GM12878 (cell line): ENCODE results near the gene MAP3K5. TPM values are rescaled to one million over a fixed set of nuclear protein-coding genes. Genes with fewer than 3 reads are reported as not detected.

Experiments
- ATAC-seq: fragments of 200-7000 bp; cut with Tn5 transposase; 3 replicates; pipeline ENCODE4 v1.9.1; 2020; ENCODE audit warnings: mild to moderate bottlenecking, moderate library complexity
- BruUV-seq: library from RNA; stranded (reverse); fragments of 400-500 nt; replicated peaks from 2 replicates; lab custom pipeline; 2021; lab: Mats Ljungman, UMichigan
- CTCF ChIA-PET: fragments of 300-600 bp; sonication (Branson Sonifier 250); formaldehyde crosslinking; extraction: SDS; loops from one replicate; lab custom pipeline; 2021; ENCODE audit warnings: inconsistent platforms; lab: Yijun Ruan, JAX
- POLR2A ChIA-PET: fragments of 350-600 bp; formaldehyde crosslinking; extraction: SDS; loops from one replicate; lab custom pipeline; 2021; ENCODE audit warnings: inconsistent platforms; lab: Charles Lee
- RAD21 ChIA-PET: fragments of 300-600 bp; sonication (Branson Sonifier 250); formaldehyde crosslinking; loops from one replicate; lab custom pipeline; 2023; ENCODE audit warnings: antibody characterized with exemption; ENCODE audit not compliant: unreplicated experiment; lab: Charles Lee
- SMC1A ChIA-PET: fragments of 300-600 bp; sonication (Branson Sonifier 250); formaldehyde crosslinking; loops from one replicate; lab custom pipeline; 2023; ENCODE audit not compliant: unreplicated experiment, uncharacterized antibody; lab: Charles Lee
- DNase-seq: peaks from one replicate; pipeline ENCODE4 v3.0.0-alpha.2; 2011; ENCODE audit warnings: low read depth, low spot score
- FAIRE-seq: peaks from 3 replicates; lab custom pipeline; 2011; peaks lifted over from hg19 to GRCh38; lab: Jason Lieb, UNC
- H2AFZ ChIP-seq: 2 replicates; pipeline ENCODE4 v1.6.0; 2011; ENCODE audit warnings: low read depth, low read length, control low read depth; ENCODE audit not compliant: control insufficient read depth
- H3K27ac ChIP-seq: 2 replicates; pipeline ENCODE4 v1.5.1; 2011; ENCODE audit warnings: control low read depth; ENCODE audit not compliant: control insufficient read depth, insufficient read depth
- H3K27me3 ChIP-seq, 2 experiments: replicated peaks in 1 of 2; 2 replicates each; pipeline versions ENCODE4 v1.6.0 to v1.6.1; 2011; ENCODE audit warnings: low read length in 1 of 2; ENCODE audit not compliant: control insufficient read depth in 2 of 2, insufficient read depth in 2 of 2
- H3K36me3 ChIP-seq, 2 experiments: 2 replicates each; pipeline ENCODE4 v1.5.1; 2011; ENCODE audit warnings: low read length in 1 of 2; ENCODE audit not compliant: control insufficient read depth in 2 of 2, insufficient read depth in 2 of 2
- H3K4me1 ChIP-seq: 2 replicates; pipeline ENCODE4 v1.6.1; 2011; ENCODE audit warnings: mild to moderate bottlenecking, low read length, moderate library complexity, mixed read lengths; ENCODE audit not compliant: control insufficient read depth, insufficient read depth
- H3K4me2 ChIP-seq: 2 replicates; pipeline ENCODE4 v1.6.0; 2011; ENCODE audit warnings: control low read depth; ENCODE audit not compliant: control insufficient read depth, insufficient read depth
- H3K4me3 ChIP-seq: fragments of 200-600 bp; sonication (generic); 2 replicates; pipeline ENCODE4 v1.5.1; 2016
- H3K79me2 ChIP-seq: 2 replicates; pipeline ENCODE4 v1.6.0; 2011; ENCODE audit warnings: low read length; ENCODE audit not compliant: control insufficient read depth, insufficient read depth
- H3K9ac ChIP-seq: 2 replicates; pipeline ENCODE4 v1.8.0; 2011; ENCODE audit warnings: low read length, control low read depth, mixed read lengths; ENCODE audit not compliant: control insufficient read depth, insufficient read depth
- H3K9me3 ChIP-seq: replicated peaks from 3 replicates; pipeline ENCODE4 v1.5.1; 2011; ENCODE audit warnings: mild to moderate bottlenecking, low read length; ENCODE audit not compliant: control insufficient read depth, insufficient read depth
- H4K20me1 ChIP-seq: 2 replicates; pipeline ENCODE4 v1.6.0; 2011; ENCODE audit not compliant: control insufficient read depth, insufficient read depth
- ATF3 ChIP-seq: IDR thresholded peaks from 2 replicates; pipeline ENCODE4 v1.6.1; 2011; ENCODE audit warnings: low read depth, mild to moderate bottlenecking, low read length, moderate library complexity, borderline replicate concordance; ENCODE audit errors: extremely low read depth
- CEBPZ ChIP-seq: fragments of 150-350 bp; IDR thresholded peaks from 2 replicates; pipeline ENCODE4 v1.6.1; 2016; ENCODE audit warnings: low read depth, low read length
- CTCF ChIP-seq, 3 experiments: IDR thresholded peaks in 2 of 3; conservative IDR thresholded peaks in 1 of 3; 2 replicates each; pipeline ENCODE4 v1.5.1; 2011; ENCODE audit warnings: low read depth in 3 of 3, low read length in 3 of 3, mild to moderate bottlenecking in 3 of 3, control low read depth in 2 of 3, moderate library complexity in 2 of 3, inconsistent platforms in 1 of 3, mixed read lengths in 1 of 3; ENCODE audit not compliant: control insufficient read depth in 2 of 3, insufficient read depth in 1 of 3; ENCODE audit errors: extremely low read depth in 1 of 3
- FOXM1 ChIP-seq: IDR thresholded peaks from 2 replicates; pipeline ENCODE4 v1.6.1; 2012; ENCODE audit warnings: low read depth, mild to moderate bottlenecking, inconsistent platforms, low read length, moderate library complexity
- IRF4 ChIP-seq: IDR thresholded peaks from 2 replicates; pipeline ENCODE4 v1.6.1; 2011; ENCODE audit warnings: low read depth, low read length
- KLF5 ChIP-seq: fragments of 450-650 bp; IDR thresholded peaks from 2 replicates; pipeline ENCODE4 v1.6.1; 2014; ENCODE audit warnings: mild to moderate bottlenecking; ENCODE audit not compliant: partially characterized antibody
- MAX ChIP-seq: IDR thresholded peaks from 2 replicates; pipeline ENCODE4 v1.6.1; 2012; ENCODE audit warnings: low read depth, low read length, improper control_type of control experiment
- NR2C2 ChIP-seq: IDR thresholded peaks from 2 replicates; pipeline ENCODE4 v1.6.1; 2011; ENCODE audit warnings: borderline replicate concordance, low read depth; ENCODE audit not compliant: control insufficient read depth, insufficient read length
- NR2F1 ChIP-seq: fragments of 450-650 bp; conservative IDR thresholded peaks from 2 replicates; pipeline ENCODE4 v1.6.1; 2017; ENCODE audit warnings: mild to moderate bottlenecking
- NRF1 ChIP-seq: conservative IDR thresholded peaks from 2 replicates; pipeline ENCODE4 v1.6.1; 2011; ENCODE audit warnings: mild to moderate bottlenecking, low read depth, low read length, improper control_type of control experiment
- POLR2AphosphoS2 ChIP-seq: IDR thresholded peaks from 2 replicates; pipeline ENCODE4 v1.6.1; 2011; ENCODE audit warnings: low read depth, mild to moderate bottlenecking, low read length, improper control_type of control experiment, moderate library complexity
- RCOR1 ChIP-seq: conservative IDR thresholded peaks from 2 replicates; pipeline ENCODE4 v1.6.1; 2012; ENCODE audit warnings: low read depth, low read length, improper control_type of control experiment
- STAT1 ChIP-seq: fragments of 450-650 bp; conservative IDR thresholded peaks from 2 replicates; pipeline ENCODE4 v1.6.1; 2014; ENCODE audit warnings: antibody characterized with exemption, mild to moderate bottlenecking
- ZNF687 ChIP-seq: fragments of 450-650 bp; IDR thresholded peaks from 2 replicates; pipeline ENCODE4 v1.6.1; 2017; ENCODE audit warnings: mild to moderate bottlenecking, moderate library complexity
- in situ Hi-C: fragments of 300-500 bp; cut with MboI; formaldehyde crosslinking; loops from 9 replicates; pipeline ENCODE4 v1.14.3; 2018; ENCODE audit warnings: mixed read lengths
- intact Hi-C: fragments of 100-400 bp; cut with micrococcal nuclease; formaldehyde crosslinking; loops from one replicate; pipeline ENCODE4 v1.14.2; 2022; ENCODE audit not compliant: unreplicated experiment
- polyA plus RNA-seq, 11 experiments: library from polyadenylated mRNA; depleted of rRNA in 4 of 11; unstranded in 6 of 11; stranded (reverse) in 5 of 11; fragments of >200 nt; fragmentation: Nextera tagmentation in 4 of 11; fragmentation: Illumina TruSeq in 1 of 11; extraction: Ambion mirVana in 4 of 11; extraction: Trizol in 1 of 11; gene quantifications; 1 replicate in 1 of 11; 2 replicates in 10 of 11; pipeline versions ENCODE4 v1.2.1 to v1.2.3, GENCODE V29; 2011 to 2016; ENCODE audit warnings: inconsistent platforms in 2 of 11, missing spikeins in 2 of 11, low read depth in 1 of 11
- total RNA-seq, 4 experiments: library from RNA; depleted of rRNA in 3 of 4; stranded (reverse); fragments of >200 nt in 3 of 4; fragmentation: Illumina TruSeq in 1 of 4; extraction: Trizol in 1 of 4; gene quantifications; 2 replicates each; pipeline versions ENCODE4 v1.2.1 to v1.2.3, GENCODE V29; 2013 to 2021

Gene MAP3K5
- total and polyA plus RNA-seq, 10 of the 15 experiments (the other 5 are each of a cell fraction or from before 2014, with no cell fraction given) = 5.4 to 34.3 (median 26.4) TPM

GRCh38 chr6:136571496-136571895, 220.8 kb downstream of the MAP3K5 start:
- POLR2A ChIA-PET = no interaction called here
- no peaks in the 10 kb centered on the region for H3K4me1 ChIP-seq
- RAD21 ChIA-PET = no interaction called here
- no peak overlapping the region for H3K27ac ChIP-seq
- H3K4me3 ChIP-seq = no peak overlapping the region
- ATAC-seq (no peak), DNase-seq (no peak), FAIRE-seq (no peak)
- H3K9me3 ChIP-seq = peaks cover 3% of the 10 kb centered on the region; the same call in 2 of the 3 replicates
- no peaks in the 10 kb centered on the region for H3K27me3 ChIP-seq
- H3K9ac ChIP-seq = no peak overlapping the region
- BruUV-seq = TSS peak; percentile 7
- H3K36me3 ChIP-seq = peaks cover 7 to 46% of the 10 kb centered on the region in 2 experiments
- H2AFZ ChIP-seq = no peak overlapping the region
- H3K4me2 ChIP-seq = no peak overlapping the region
- no peaks in the 10 kb centered on the region for H4K20me1 ChIP-seq
- CTCF ChIA-PET = no interaction called here
- TF ChIP-seq FOXM1 (no peak), KLF5 (no peak), ATF3 (no peak), ZNF687 (no peak), NR2F1 (no peak), CEBPZ (no peak), NRF1 (no peak), MAX (no peak), NR2C2 (no peak), IRF4 (no peak), CTCF (IDR thresholded peaks at IDR 0.05 in 2 of 3, conservative IDR thresholded peaks at IDR 0.05 in 1 of 3; ENCODE audit: control insufficient read depth in 2 of 3, extremely low read depth in 1 of 3, insufficient read depth in 1 of 3, low read depth in 3 of 3, low read length in 3 of 3) (no peak), STAT1 (no peak), RCOR1 (no peak), POLR2AphosphoS2 (no peak)
- SMC1A ChIA-PET = no interaction called here
- no peaks in the 10 kb centered on the region for H3K79me2 ChIP-seq
- intact Hi-C loops = no loop called here
- in situ Hi-C loops = no loop called here
